Stromal cell of bone marrow (primary cell): ENCODE data around the gene SPRN.
"Not testable (repeated sequence)": the region's sequence is repeated elsewhere in the genome, so short reads cannot be mapped to it uniquely, and the experiment has no call there.

ENCODE experiments used
- DNase-seq: peaks from one replicate; pipeline ENCODE4 v3.0.0-alpha.2; 2012; ENCODE audit warnings: low read depth

SPRN gene

GRCh38 chr10:133424601-133425000, at the start of gene SPRN:
Gene SPRN (minus strand): TSS chr10:133424625. CDS start chr10:133423681, 944 bp downstream.
- DNase-seq: not testable (repeated sequence)

- DNase-seq: no peak
These were observed 49.6 kb upstream of the SPRN start for GRCh38 chr10:133474027-133474426.

- no peak for DNase-seq
These were observed 48.8 kb upstream of the SPRN start for GRCh38 chr10:133473270-133473669.

- no peak for DNase-seq
These were observed 47.1 kb upstream of the SPRN start for GRCh38 chr10:133471300-133472109.

GRCh38 chr10:133469205-133469604, 44.8 kb upstream of the SPRN start:
- DNase-seq: not testable (repeated sequence)

GRCh38 chr10:133467286-133467911, 43.0 kb upstream of the SPRN start:
- DNase-seq: no peak

- no peak for DNase-seq
These were observed 42.4 kb upstream of the SPRN start for GRCh38 chr10:133466683-133467275.

GRCh38 chr10:133465950-133466474, 41.6 kb upstream of the SPRN start:
- DNase-seq: no peak

- DNase-seq: no peak
These were observed 40.9 kb upstream of the SPRN start for GRCh38 chr10:133465191-133465949.

- DNase-seq: no peak
These were observed 40.2 kb upstream of the SPRN start for GRCh38 chr10:133464582-133465031.

- no peak for DNase-seq
These were observed 38.3 kb upstream of the SPRN start for GRCh38 chr10:133462512-133463305.

GRCh38 chr10:133461841-133462240, 37.4 kb upstream of the SPRN start:
- DNase-seq: no peak

- DNase-seq: no peak
These were observed 36.6 kb upstream of the SPRN start for GRCh38 chr10:133461027-133461426.

- DNase-seq: no peak
These were observed 35.9 kb upstream of the SPRN start for GRCh38 chr10:133460208-133460769.

- DNase-seq: no peak
These were observed 35.2 kb upstream of the SPRN start for GRCh38 chr10:133459454-133460207.

GRCh38 chr10:133458710-133459453, 34.5 kb upstream of the SPRN start:
- peak; percentile 3 for DNase-seq

GRCh38 chr10:133458021-133458709, 33.7 kb upstream of the SPRN start:
- no peak for DNase-seq

- DNase-seq: no peak
These were observed 32.8 kb upstream of the SPRN start for GRCh38 chr10:133457100-133457841.
